Activated naive CD8-positive, alpha-beta T cell treated with anti-CD3 and anti-CD28 coated beads for 36 hours (primary cell): ENCODE measurements around the gene OR4K17. TPM values are rescaled to one million over a fixed set of nuclear protein-coding genes. Genes with fewer than 3 reads are reported as not detected.

Source experiments
- total RNA-seq, 2 experiments: library from RNA; stranded (reverse); gene quantifications; one replicate each; pipeline ENCODE4 v1.2.3, GENCODE V29; 2021

The OR4K17 gene
- total RNA-seq, 2 experiments from 2014 or later: not detected

Other genes starting within 250 kb of the OR4K17 start
- gene OR4K2, start 235.6 kb upstream of the OR4K17 start, total RNA-seq: not detected
- gene OR4K5, start 190.1 kb upstream of the OR4K17 start, total RNA-seq: not detected
- not detected for gene OR4K1, start 179.8 kb upstream of the OR4K17 start, total RNA-seq
- gene OR4K15, start 135.1 kb upstream of the OR4K17 start, total RNA-seq: not detected
- gene OR4Q2, start 108.6 kb upstream of the OR4K17 start, total RNA-seq: not detected
- gene OR4K14, start 91.4 kb upstream of the OR4K17 start, total RNA-seq: not detected
- gene OR4K13, start 74.7 kb upstream of the OR4K17 start, total RNA-seq: not detected
- not detected for gene OR4L1, start 50.7 kb upstream of the OR4K17 start, total RNA-seq
- not detected for gene OR4N5, start 28.1 kb downstream of the OR4K17 start, total RNA-seq
- not detected for gene OR11G2, start 80.2 kb downstream of the OR4K17 start, total RNA-seq
- not detected for gene OR11H6, start 113.0 kb downstream of the OR4K17 start, total RNA-seq
- gene OR11H7, start 118.2 kb downstream of the OR4K17 start, total RNA-seq: not detected
- gene OR11H4, start 128.5 kb downstream of the OR4K17 start, total RNA-seq: not detected
- gene TTC5, start 195.2 kb downstream of the OR4K17 start, total RNA-seq: 10 to 100 TPM; 27.5 to 27.7 TPM
- 10 to 100 TPM; 70.5 to 73.1 TPM for gene CCNB1IP1, start 222.5 kb downstream of the OR4K17 start, total RNA-seq
- gene PARP2, start 232.9 kb downstream of the OR4K17 start, total RNA-seq: 10 to 100 TPM; 42.9 to 46.5 TPM